H1 (cell line): ENCODE results near the gene ROR1. TPM values are rescaled to one million over a fixed set of nuclear protein-coding genes. Genes with fewer than 3 reads are reported as not detected.

Experiments
- CTCF ChIA-PET: fragments of 300-600 bp; sonication (Branson Sonifier 250); formaldehyde crosslinking; loops from one replicate; lab custom pipeline; 2021; ENCODE audit not compliant: partially characterized antibody; lab: Charles Lee
- POLR2A ChIA-PET: fragments of 300-600 bp; sonication (Branson Sonifier 250); formaldehyde crosslinking; loops from one replicate; lab custom pipeline; 2021; ENCODE audit warnings: inconsistent platforms; ENCODE audit not compliant: partially characterized antibody; lab: Charles Lee
- DNase-seq, 2 experiments: peaks; one replicate each; pipeline versions ENCODE4 v3.0.0 to v3.0.0-alpha.2; 2010 to 2022; ENCODE audit warnings: low spot score in 2 of 2, low read depth in 1 of 2, mixed read lengths in 1 of 2
- FAIRE-seq: peaks from 2 replicates; lab custom pipeline; 2011; peaks lifted over from hg19 to GRCh38; lab: Jason Lieb, UNC
- H2AFZ ChIP-seq: 2 replicates; pipeline ENCODE4 v1.8.1; 2012; ENCODE audit warnings: low read length, inconsistent platforms
- H2AK5ac ChIP-seq: 2 replicates; pipeline ENCODE4 v1.6.1; 2013; ENCODE audit warnings: low read depth, low read length
- H2BK120ac ChIP-seq: replicated peaks from 2 replicates; pipeline ENCODE3; 2013; ENCODE audit warnings: low read depth, low read length, inconsistent platforms
- H2BK12ac ChIP-seq: 2 replicates; pipeline ENCODE4 v1.6.1; 2013; ENCODE audit warnings: low read depth, low read length
- H2BK15ac ChIP-seq: 2 replicates; pipeline ENCODE4 v1.6.1; 2013; ENCODE audit warnings: low read length
- H2BK20ac ChIP-seq: 2 replicates; pipeline ENCODE4 v1.6.1; 2013; ENCODE audit warnings: low read length
- H2BK5ac ChIP-seq: 2 replicates; pipeline ENCODE4 v1.6.1; 2013; ENCODE audit warnings: low read depth, low read length
- H3K14ac ChIP-seq: 2 replicates; pipeline ENCODE4 v1.6.1; 2013; ENCODE audit warnings: inconsistent platforms; ENCODE audit not compliant: insufficient read length
- H3K18ac ChIP-seq: 2 replicates; pipeline ENCODE4 v1.6.1; 2013; ENCODE audit warnings: low read length; ENCODE audit errors: extremely low read depth
- H3K23ac ChIP-seq: 2 replicates; pipeline ENCODE4 v1.6.1; 2013; ENCODE audit warnings: inconsistent platforms; ENCODE audit not compliant: insufficient read length
- H3K23me2 ChIP-seq: 2 replicates; pipeline ENCODE4 v1.6.1; 2013; ENCODE audit warnings: low read depth, low read length
- H3K27ac ChIP-seq: 2 replicates; pipeline ENCODE4 v1.6.1; 2011; ENCODE audit warnings: low read depth, low read length, inconsistent platforms
- H3K27me3 ChIP-seq, 4 experiments: replicated peaks in 1 of 4; 1 replicate in 1 of 4; 2 replicates in 3 of 4; pipeline versions ENCODE4 v1.6.1 to v1.8.1; 2011 to 2013; ENCODE audit warnings: low read length in 3 of 4, mild to moderate bottlenecking in 3 of 4, inconsistent platforms in 2 of 4, mixed read lengths in 2 of 4, moderate library complexity in 1 of 4; ENCODE audit not compliant: control insufficient read depth in 3 of 4, insufficient read depth in 3 of 4; ENCODE audit errors: extremely low read depth in 1 of 4
- H3K36me3 ChIP-seq, 4 experiments: 2 replicates each; pipeline versions ENCODE4 v1.6.1 to v1.8.1; 2011 to 2013; ENCODE audit warnings: mild to moderate bottlenecking in 4 of 4, low read length in 3 of 4, moderate library complexity in 2 of 4, control low read depth in 1 of 4, inconsistent platforms in 1 of 4; ENCODE audit not compliant: insufficient read depth in 4 of 4, control insufficient read depth in 2 of 4
- H3K4ac ChIP-seq: replicated peaks from 2 replicates; pipeline ENCODE3; 2013; ENCODE audit warnings: low read length, low read depth, mixed read lengths, inconsistent platforms; ENCODE audit not compliant: insufficient read length
- H3K4me1 ChIP-seq, 4 experiments: replicated peaks in 1 of 4; 1 replicate in 1 of 4; 2 replicates in 3 of 4; pipeline versions ENCODE4 v1.6.1 to v1.8.1; 2011 to 2013; ENCODE audit warnings: low read length in 3 of 4, inconsistent platforms in 2 of 4, mixed read lengths in 1 of 4; ENCODE audit not compliant: insufficient read depth in 4 of 4, control insufficient read depth in 3 of 4
- H3K4me2 ChIP-seq, 2 experiments: 2 replicates each; pipeline versions ENCODE4 v1.6.1 to v1.8.1; 2011 to 2013; ENCODE audit warnings: low read depth in 2 of 2, low read length in 2 of 2, control low read depth in 1 of 2, inconsistent platforms in 1 of 2, mild to moderate bottlenecking in 1 of 2; ENCODE audit not compliant: insufficient read depth in 1 of 2
- H3K4me3 ChIP-seq, 4 experiments: fragments of 200-600, 300-600 bp in 1 of 4; sonication (generic), shearing (Covaris generic), sonication (Bioruptor Twin) in 1 of 4; 2 replicates each; pipeline versions ENCODE4 v1.5.1 to v1.8.1; 2011 to 2016; ENCODE audit warnings: low read length in 4 of 4, low read depth in 3 of 4, control low read depth in 2 of 4, inconsistent platforms in 2 of 4, mild to moderate bottlenecking in 2 of 4, mixed read lengths in 1 of 4, moderate library complexity in 1 of 4; ENCODE audit not compliant: insufficient read depth in 2 of 4; ENCODE audit errors: extremely low read depth in 1 of 4
- H3K56ac ChIP-seq: replicated peaks from 2 replicates; pipeline ENCODE3; 2013; ENCODE audit warnings: low read depth, mild to moderate bottlenecking, mixed read lengths, low read length, inconsistent platforms; ENCODE audit not compliant: insufficient read length
- H3K79me1 ChIP-seq: 2 replicates; pipeline ENCODE4 v1.6.1; 2013; ENCODE audit warnings: low read depth, low read length, control low read depth
- H3K79me2 ChIP-seq, 2 experiments: 2 replicates each; pipeline versions ENCODE4 v1.6.1 to v1.8.1; 2012 to 2013; ENCODE audit warnings: low read length in 2 of 2, mild to moderate bottlenecking in 2 of 2, inconsistent platforms in 1 of 2; ENCODE audit not compliant: insufficient read depth in 2 of 2, control insufficient read depth in 1 of 2
- H3K9ac ChIP-seq, 4 experiments: replicated peaks in 1 of 4; 1 replicate in 1 of 4; 2 replicates in 3 of 4; pipeline versions ENCODE4 v1.6.1 to v1.8.1; 2011 to 2013; ENCODE audit warnings: low read depth in 3 of 4, low read length in 3 of 4, control low read depth in 2 of 4, mild to moderate bottlenecking in 2 of 4, moderate library complexity in 2 of 4, inconsistent platforms in 1 of 4; ENCODE audit errors: extremely low read depth in 1 of 4
- H3K9me3 ChIP-seq, 2 experiments: 2 replicates each; pipeline versions ENCODE4 v1.6.1 to v1.8.1; 2012 to 2013; ENCODE audit warnings: mild to moderate bottlenecking in 2 of 2, moderate library complexity in 2 of 2, control low read depth in 1 of 2, inconsistent platforms in 1 of 2, low read depth in 1 of 2, low read length in 1 of 2, mixed read lengths in 1 of 2; ENCODE audit not compliant: insufficient read depth in 2 of 2
- H4K20me1 ChIP-seq, 2 experiments: replicated peaks in 1 of 2; 2 replicates each; pipeline versions ENCODE3 to v1.8.1; 2011 to 2013; ENCODE audit warnings: inconsistent platforms in 2 of 2, low read length in 2 of 2, mild to moderate bottlenecking in 1 of 2; ENCODE audit not compliant: insufficient read depth in 2 of 2, control insufficient read depth in 1 of 2
- H4K5ac ChIP-seq: 2 replicates; pipeline ENCODE4 v1.6.1; 2013; ENCODE audit warnings: low read length, low read depth, mixed read lengths, inconsistent platforms; ENCODE audit not compliant: insufficient read length
- H4K8ac ChIP-seq: 2 replicates; pipeline ENCODE4 v1.8.0; 2013; ENCODE audit warnings: mild to moderate bottlenecking, moderate library complexity, low read length, inconsistent platforms; ENCODE audit not compliant: insufficient read depth; ENCODE audit errors: extremely low read depth
- H4K91ac ChIP-seq: replicated peaks from 2 replicates; pipeline ENCODE3; 2013; ENCODE audit warnings: low read length, mixed read lengths, inconsistent platforms; ENCODE audit not compliant: insufficient read length
- CHD2 ChIP-seq: IDR thresholded peaks from 2 replicates; pipeline ENCODE4 v1.6.1; 2012; ENCODE audit warnings: low read length, improper control_type of control experiment
- GTF2F1 ChIP-seq: IDR thresholded peaks from 2 replicates; pipeline ENCODE4 v1.6.1; 2012; ENCODE audit warnings: low read depth, low read length, improper control_type of control experiment, borderline replicate concordance
- HDAC6 ChIP-seq: IDR thresholded peaks from one replicate; pipeline ENCODE4 v1.7.1; 2012; ENCODE audit warnings: low read depth, mild to moderate bottlenecking, inconsistent platforms, low read length, moderate library complexity
- POU5F1 ChIP-seq: IDR thresholded peaks from 2 replicates; pipeline ENCODE4 v1.6.1; 2011; ENCODE audit warnings: low read depth, mild to moderate bottlenecking, low read length, moderate library complexity
- RXRA ChIP-seq: IDR thresholded peaks from 2 replicates; pipeline ENCODE4 v1.6.1; 2011; ENCODE audit warnings: low read depth, mild to moderate bottlenecking, low read length, moderate library complexity; ENCODE audit not compliant: insufficient read depth
- TBP ChIP-seq: IDR thresholded peaks from 2 replicates; pipeline ENCODE4 v1.6.1; 2011; ENCODE audit warnings: low read depth, low read length, improper control_type of control experiment
- YY1 ChIP-seq: IDR thresholded peaks from 2 replicates; pipeline ENCODE4 v1.6.1; 2011; ENCODE audit warnings: low read depth, mild to moderate bottlenecking, low read length
- WGBS, 2 experiments: shearing (Covaris generic) in 1 of 2; methylation state at CpG; one replicate each; pipeline versions ENCODE4 v1.1.6 to v1.1.7; 2013 to 2015; ENCODE audit warnings: low lambda C conversion rate in 2 of 2, mixed read lengths in 2 of 2, inconsistent platforms in 1 of 2, low coverage in 1 of 2, missing lambda C conversion rate in 1 of 2; ENCODE audit not compliant: insufficient replicate concordance in 2 of 2, insufficient coverage in 1 of 2, insufficient read length in 1 of 2; ENCODE audit errors: extremely low coverage in 1 of 2, missing lambda C conversion rate in 1 of 2; 5-methylcytosine and 5-hydroxymethylcytosine counted together
- polyA plus RNA-seq, 7 experiments: library from polyadenylated mRNA; depleted of rRNA in 3 of 7; stranded (reverse) in 5 of 7; unstranded in 2 of 7; fragments of >200 nt in 5 of 7; fragments of 200-250 nt in 2 of 7; gene quantifications; 1 replicate in 5 of 7; 2 replicates in 1 of 7; 4 replicates in 1 of 7; pipeline versions ENCODE4 v1.2.1 to v1.2.3, GENCODE V29; 2011 to 2013; ENCODE audit warnings: missing spikeins in 2 of 7, mixed read lengths in 2 of 7
- total RNA-seq: library from RNA; stranded (reverse); fragmentation: NEBNext Ultra II Directional; extraction: Animal tissue kit (Norgen Biotek cat#: 25700); gene quantifications from 2 replicates; pipeline ENCODE4 v1.2.1, GENCODE V29; 2021

ROR1 gene
- total and polyA plus RNA-seq, 2 of the 8 experiments (the other 6 are each of a cell fraction or from before 2014, with no cell fraction given), result 33.6 to 73.6 TPM

DNA sequence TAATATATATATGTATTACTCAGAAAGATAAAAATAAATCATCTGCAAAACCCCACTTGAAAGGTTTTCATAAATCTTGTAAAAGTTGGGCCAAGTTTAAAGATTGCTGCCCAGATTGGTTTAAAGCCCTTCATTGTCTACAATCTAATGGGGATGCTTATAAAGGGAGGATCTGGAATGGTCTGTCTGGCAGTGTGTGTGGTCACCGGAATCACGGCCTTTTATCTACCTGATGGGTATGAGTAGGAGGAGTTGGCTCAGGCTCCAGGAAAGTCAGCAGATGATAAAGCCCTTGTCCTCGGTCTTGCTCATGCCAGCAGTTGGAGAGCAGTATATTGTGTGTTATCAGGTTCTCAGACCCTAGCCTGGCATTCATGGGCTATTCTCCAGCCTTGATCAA lies 197.7 kb downstream of the ROR1 start:
- Histone ChIP-seq H2BK5ac (no peak overlapping the region), H3K9ac (no peak overlapping the region), H3K18ac (no peak overlapping the region), H4K8ac (no peak overlapping the region), H3K14ac (no peak overlapping the region), H3K4ac (no peak overlapping the region), H3K79me1 (peaks cover 7% of the 10 kb centered on the region; the same call in 1 of the 2 replicates), H2BK20ac (no peak overlapping the region), H3K36me3 (no peaks in the 10 kb centered on the region), H2BK12ac (no peak overlapping the region), H4K20me1 (peaks cover 2 to 9% of the 10 kb centered on the region in 2 experiments), H3K9me3 (no peaks in the 10 kb centered on the region), H3K4me1 (no peaks in the 10 kb centered on the region), H3K23me2 (peaks cover 3% of the 10 kb centered on the region; the same call in 1 of the 2 replicates), H2AK5ac (no peak overlapping the region), H3K4me3 (no peak overlapping the region), H2BK15ac (no peak overlapping the region), H3K27ac (no peak overlapping the region), H3K4me2 (no peak overlapping the region), H4K5ac (no peak overlapping the region), H3K56ac (no peak overlapping the region), H3K27me3 (no peaks in the 10 kb centered on the region), H3K79me2 (peaks cover 0 to 97% of the 10 kb centered on the region in 2 experiments; a peak in 2 of 4 replicates), H3K23ac (no peak overlapping the region), H2AFZ (no peak overlapping the region), H4K91ac (no peak overlapping the region), H2BK120ac (no peak overlapping the region)
- DNase-seq (no peak), FAIRE-seq (no peak)
- WGBS, 2 experiments, result 79% methylated on average over 3 of the region's 3 CpGs; no CpG with 5 or more reads in 1 of the 2 experiments
- ChIA-PET POLR2A (no interaction called here), CTCF (interaction anchor here (1.1 to 1.2 kb wide), 2 partner anchors 53 to 100 kb away, joined by 3 to 4 read pairs; no protein-coding TSS in a partner anchor)
- TF ChIP-seq TBP (no peak), POU5F1 (no peak), GTF2F1 (no peak), CHD2 (no peak), YY1 (no peak), RXRA (no peak), HDAC6 (no peak)
